KOPT-K1 (cell line): Measurements from ENCODE around the gene DNAJC13.
"Not testable (repeated sequence)": the region's sequence is repeated elsewhere in the genome, so short reads cannot be mapped to it uniquely, and the experiment has no call there.

Source experiments
- H3K27ac ChIP-seq: fragments of 200-600 bp; sonication (generic); 2 replicates; pipeline ENCODE4 v1.5.1; 2016; ENCODE audit warnings: antibody characterized with exemption, mild to moderate bottlenecking, low read depth, low read length; ENCODE audit not compliant: poor library complexity, severe bottlenecking
- H3K36me3 ChIP-seq: fragments of 200-600 bp; sonication (generic); 2 replicates; pipeline ENCODE4 v1.5.1; 2017; ENCODE audit warnings: antibody characterized with exemption, mild to moderate bottlenecking, low read length, moderate library complexity; ENCODE audit not compliant: insufficient read depth
- H3K9me3 ChIP-seq: fragments of 200-600 bp; sonication (generic); 2 replicates; pipeline ENCODE4 v1.5.1; 2017; ENCODE audit warnings: antibody characterized with exemption, low read length, mild to moderate bottlenecking; ENCODE audit not compliant: insufficient read depth, poor library complexity, severe bottlenecking

Gene DNAJC13

GRCh38 chr3:132537297-132537696, 120.0 kb downstream of the DNAJC13 start:
- no peaks in the 10 kb centered on the region for H3K9me3 ChIP-seq
- peaks cover 63% of the 10 kb centered on the region for H3K36me3 ChIP-seq
- H3K27ac ChIP-seq, result no peak overlapping the region

GRCh38 chr3:132538072-132538471, 120.8 kb downstream of the DNAJC13 start:
- H3K27ac ChIP-seq, result no peak overlapping the region
- H3K36me3 ChIP-seq, result peaks cover 59% of the 10 kb centered on the region
- H3K9me3 ChIP-seq, result no peaks in the 10 kb centered on the region

DNA sequence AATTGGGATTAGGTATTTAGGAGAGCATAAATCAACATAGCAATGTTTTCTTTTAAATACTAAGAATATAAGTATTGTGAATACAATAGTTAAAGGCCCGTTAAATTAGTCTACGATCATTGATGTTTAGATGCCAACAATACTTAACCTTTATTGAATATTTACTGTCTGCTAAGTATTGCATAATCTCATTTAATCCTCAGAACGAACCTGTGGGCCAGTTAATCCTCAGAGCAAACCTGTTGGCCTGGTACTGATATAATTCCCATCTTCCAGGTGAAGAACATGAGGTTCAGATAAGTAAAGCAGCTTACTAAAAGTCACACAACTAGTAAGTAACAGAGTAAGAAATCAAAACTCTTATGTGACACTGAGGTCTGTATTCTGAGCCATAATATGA, 122.4 kb downstream of the DNAJC13 start:
- H3K27ac ChIP-seq, result no peak overlapping the region
- peaks cover 45% of the 10 kb centered on the region for H3K36me3 ChIP-seq
- no peaks in the 10 kb centered on the region for H3K9me3 ChIP-seq

- Histone ChIP-seq H3K27ac (no peak overlapping the region), H3K9me3 (no peaks in the 10 kb centered on the region)
Observed at GRCh38 chr3:132542577-132542976, 125.3 kb downstream of the DNAJC13 start.

GRCh38 chr3:132543011-132543739, 125.9 kb downstream of the DNAJC13 start:
- Histone ChIP-seq H3K36me3 (peaks cover 23% of the 10 kb centered on the region), H3K27ac (no peak overlapping the region), H3K9me3 (peaks cover 4% of the 10 kb centered on the region)

More at GRCh38 chr3:132542577-132542976, 125.3 kb downstream of the DNAJC13 start:
- peaks cover 29% of the 10 kb centered on the region for H3K36me3 ChIP-seq

GRCh38 chr3:132544130-132544529, 126.8 kb downstream of the DNAJC13 start:
- peaks cover 17% of the 10 kb centered on the region for H3K36me3 ChIP-seq
- H3K9me3 ChIP-seq, result peaks cover 6% of the 10 kb centered on the region
- H3K27ac ChIP-seq, result no peak overlapping the region

- peaks cover 9% of the 10 kb centered on the region for H3K36me3 ChIP-seq
- H3K9me3 ChIP-seq, result peaks cover 6% of the 10 kb centered on the region
- no peak overlapping the region for H3K27ac ChIP-seq
Observed at GRCh38 chr3:132545471-132545870, 128.2 kb downstream of the DNAJC13 start.

DNA sequence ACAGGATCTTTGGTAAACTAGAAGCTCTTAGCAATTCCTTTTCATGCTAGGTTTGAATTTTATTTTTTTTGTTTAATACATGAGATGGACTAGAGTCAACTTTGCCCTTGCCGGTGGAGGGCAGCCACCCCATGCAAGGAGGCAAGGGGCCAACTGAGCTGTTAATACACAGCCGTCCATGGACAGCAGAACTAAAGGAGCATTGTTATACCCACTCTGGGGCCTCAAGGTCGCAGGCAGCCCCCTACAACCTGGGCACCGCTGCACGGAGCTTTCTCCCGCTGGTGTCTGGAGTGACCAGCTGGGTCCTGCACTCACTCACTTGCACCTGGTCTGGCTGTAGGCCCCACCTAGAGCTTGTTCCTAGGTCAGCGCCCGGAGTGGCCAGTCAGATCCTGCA, 131.9 kb downstream of the DNAJC13 start:
- Histone ChIP-seq H3K9me3 (peaks cover 6% of the 10 kb centered on the region), H3K36me3 (no peaks in the 10 kb centered on the region), H3K27ac (no peak overlapping the region)

GRCh38 chr3:132549890-132550578, 132.7 kb downstream of the DNAJC13 start:
- H3K36me3 ChIP-seq, result no peaks in the 10 kb centered on the region
- no peak overlapping the region for H3K27ac ChIP-seq

GRCh38 chr3:132550579-132551305, 133.4 kb downstream of the DNAJC13 start:
- H3K27ac ChIP-seq, result no peak overlapping the region
- peaks cover 6% of the 10 kb centered on the region for H3K9me3 ChIP-seq
- H3K36me3 ChIP-seq, result no peaks in the 10 kb centered on the region

More at GRCh38 chr3:132549890-132550578, 132.7 kb downstream of the DNAJC13 start:
- peaks cover 6% of the 10 kb centered on the region for H3K9me3 ChIP-seq

GRCh38 chr3:132553826-132554225, 136.5 kb downstream of the DNAJC13 start:
- Histone ChIP-seq H3K27ac (no peak overlapping the region), H3K9me3 (no peaks in the 10 kb centered on the region), H3K36me3 (no peaks in the 10 kb centered on the region)

DNA sequence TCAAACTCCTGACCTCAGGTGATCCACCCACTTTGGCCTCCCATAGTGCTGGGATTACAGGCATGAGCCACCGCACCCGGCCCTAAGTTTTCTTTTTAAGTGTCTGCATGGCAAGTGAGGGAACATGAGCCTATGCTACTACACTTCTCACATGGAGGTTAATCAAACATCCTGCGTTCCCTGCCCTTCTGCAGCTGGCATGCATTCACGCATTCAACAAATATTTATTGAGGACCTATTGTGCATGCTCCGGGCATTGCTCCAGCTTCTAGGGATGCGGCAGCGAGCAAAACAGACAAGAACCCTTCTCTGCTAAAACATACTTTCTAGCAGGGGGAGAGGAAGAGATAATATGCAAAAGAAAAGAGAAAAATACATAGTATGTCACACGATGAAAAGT, 137.1 kb downstream of the DNAJC13 start:
- Histone ChIP-seq H3K36me3 (no peaks in the 10 kb centered on the region), H3K27ac (no peak overlapping the region), H3K9me3 (no peaks in the 10 kb centered on the region)

- Histone ChIP-seq H3K36me3 (no peaks in the 10 kb centered on the region; the same call in 1 of the 2 replicates), H3K27ac (no peak overlapping the region), H3K9me3 (no peaks in the 10 kb centered on the region)
Observed at GRCh38 chr3:132555306-132556035, 138.2 kb downstream of the DNAJC13 start.

GRCh38 chr3:132556036-132556386, 138.7 kb downstream of the DNAJC13 start:
- H3K9me3 ChIP-seq, H3K36me3 ChIP-seq, H3K27ac ChIP-seq: not testable (repeated sequence)
